Measurements from ENCODE around the gene TRAF6. TPM values are rescaled to one million over a fixed set of nuclear protein-coding genes. Genes with fewer than 3 reads are reported as not detected.

Gene TRAF6
- total and polyA plus RNA-seq, 10 of the 15 experiments (the other 5 are each of a cell fraction or from before 2014, with no cell fraction given) = 1.4 to 10.9 (median 7.0) TPM

DNA sequence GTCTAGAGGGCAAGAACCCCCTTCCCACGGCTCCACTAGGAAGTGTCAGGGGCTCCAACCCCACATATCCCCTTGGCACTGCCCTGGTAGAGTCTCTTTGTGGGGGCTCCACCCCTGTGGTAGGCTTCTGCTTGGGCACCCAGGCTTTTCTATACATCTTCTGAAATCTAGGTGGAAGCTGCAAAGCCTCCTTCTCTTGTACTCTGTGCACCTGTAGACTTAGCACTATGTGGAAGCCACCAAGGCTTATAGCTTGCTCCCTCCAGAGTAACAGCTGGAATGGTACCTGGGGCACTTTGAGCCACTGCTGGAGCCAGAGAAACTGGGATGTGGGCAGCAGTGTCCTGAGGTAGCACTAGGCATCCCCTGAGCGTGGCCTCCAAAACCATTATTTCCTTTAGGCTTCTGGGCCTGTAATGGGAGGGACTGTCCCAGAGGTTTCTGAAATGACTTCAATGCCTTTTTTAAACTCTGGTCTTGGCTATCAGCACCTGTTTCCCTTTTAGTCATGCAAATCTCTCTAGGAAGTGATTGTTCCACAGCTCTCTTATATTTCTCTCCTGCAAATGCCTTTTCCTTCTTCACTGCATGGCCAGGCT, 68.4 kb downstream of the TRAF6 start:
- no peaks in the 10 kb centered on the region; the same call in 1 of the 3 replicates for H3K9me3 ChIP-seq (replicated peaks; ENCODE audit: control insufficient read depth, insufficient read depth, low read length)
- FAIRE-seq (peak; percentile 65), ATAC-seq (peak; percentile 94), DNase-seq (ENCODE audit: low read depth, low spot score) (peak; percentile 17)
- BruUV-seq (replicated peaks) = no TSS peak
- H4K20me1 ChIP-seq (ENCODE audit: control insufficient read depth, insufficient read depth) = no peaks in the 10 kb centered on the region
- ChIA-PET CTCF (no interaction called here), POLR2A (no interaction called here), RAD21 (ENCODE audit: unreplicated experiment) (no interaction called here), SMC1A (ENCODE audit: uncharacterized antibody, unreplicated experiment) (interaction anchor here (0.7 to 2.5 kb wide), 3 partner anchors 8 to 128 kb away, joined by 3 to 5 read pairs (median 3); no protein-coding TSS in a partner anchor)
- intact Hi-C loops (cut with micrococcal nuclease; ENCODE audit: unreplicated experiment) (no loop called here), in situ Hi-C loops (cut with MboI) (no loop called here)
- H3K4me3 ChIP-seq = no peak overlapping the region
- H3K4me1 ChIP-seq (ENCODE audit: control insufficient read depth, insufficient read depth, low read length) = peaks cover 6% of the 10 kb centered on the region
- 50% methylated on average over 2 of the region's 2 CpGs for WGBS (ENCODE audit: insufficient coverage, insufficient replicate concordance, low lambda C conversion rate, missing lambda C conversion rate)
- H2AFZ ChIP-seq (ENCODE audit: control insufficient read depth, low read depth, low read length) = no peak overlapping the region
- no peak overlapping the region for H3K9ac ChIP-seq (ENCODE audit: control insufficient read depth, insufficient read depth, low read length)
- no peaks in the 10 kb centered on the region for H3K36me3 ChIP-seq (ENCODE audit: control insufficient read depth in 2 of 2, insufficient read depth in 2 of 2, low read length in 1 of 2)
- no peaks in the 10 kb centered on the region for H3K79me2 ChIP-seq (ENCODE audit: control insufficient read depth, insufficient read depth, low read length)
- H3K27me3 ChIP-seq (replicated peaks in 1 of 2; ENCODE audit: control insufficient read depth in 2 of 2, insufficient read depth in 2 of 2, low read length in 1 of 2) = no peaks in the 10 kb centered on the region
- H3K4me2 ChIP-seq (ENCODE audit: control insufficient read depth, insufficient read depth) = no peak overlapping the region
- no peak overlapping the region for H3K27ac ChIP-seq (ENCODE audit: control insufficient read depth, insufficient read depth)
- TF ChIP-seq POLR2A (IDR thresholded peaks at IDR 0.05; ENCODE audit: low read depth, low read length) = no peak
- no peak for TF ChIP-seq ZNF207 (IDR thresholded peaks at IDR 0.05; ENCODE audit: borderline replicate concordance)
- TF ChIP-seq EZH2 (IDR thresholded peaks at IDR 0.05; ENCODE audit: borderline replicate concordance, control insufficient read depth, low read depth, low read length) = no peak
- TF ChIP-seq, protein P1, sequence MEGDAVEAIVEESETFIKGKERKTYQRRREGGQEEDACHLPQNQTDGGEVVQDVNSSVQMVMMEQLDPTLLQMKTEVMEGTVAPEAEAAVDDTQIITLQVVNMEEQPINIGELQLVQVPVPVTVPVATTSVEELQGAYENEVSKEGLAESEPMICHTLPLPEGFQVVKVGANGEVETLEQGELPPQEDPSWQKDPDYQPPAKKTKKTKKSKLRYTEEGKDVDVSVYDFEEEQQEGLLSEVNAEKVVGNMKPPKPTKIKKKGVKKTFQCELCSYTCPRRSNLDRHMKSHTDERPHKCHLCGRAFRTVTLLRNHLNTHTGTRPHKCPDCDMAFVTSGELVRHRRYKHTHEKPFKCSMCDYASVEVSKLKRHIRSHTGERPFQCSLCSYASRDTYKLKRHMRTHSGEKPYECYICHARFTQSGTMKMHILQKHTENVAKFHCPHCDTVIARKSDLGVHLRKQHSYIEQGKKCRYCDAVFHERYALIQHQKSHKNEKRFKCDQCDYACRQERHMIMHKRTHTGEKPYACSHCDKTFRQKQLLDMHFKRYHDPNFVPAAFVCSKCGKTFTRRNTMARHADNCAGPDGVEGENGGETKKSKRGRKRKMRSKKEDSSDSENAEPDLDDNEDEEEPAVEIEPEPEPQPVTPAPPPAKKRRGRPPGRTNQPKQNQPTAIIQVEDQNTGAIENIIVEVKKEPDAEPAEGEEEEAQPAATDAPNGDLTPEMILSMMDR (IDR thresholded peaks at IDR 0.05 in 2 of 3, conservative IDR thresholded peaks at IDR 0.05 in 1 of 3; ENCODE audit: control insufficient read depth in 2 of 3, extremely low read depth in 1 of 3, insufficient read depth in 1 of 3, low read depth in 3 of 3, low read length in 3 of 3) = no peak
- TF ChIP-seq RUNX3 (IDR thresholded peaks at IDR 0.05; ENCODE audit: low read length) = peak; percentile 86
- peak; percentile 72 for TF ChIP-seq FOXM1 (IDR thresholded peaks at IDR 0.05; ENCODE audit: low read depth, low read length)
- TF ChIP-seq SIX5 (IDR thresholded peaks at IDR 0.05; ENCODE audit: low read depth, low read length, severe bottlenecking) = no peak
- no peak for TF ChIP-seq MYC (IDR thresholded peaks at IDR 0.05; ENCODE audit: insufficient read depth, insufficient read length, insufficient replicate concordance, low read length, severe bottlenecking)
- TF ChIP-seq CBFB (IDR thresholded peaks at IDR 0.05; ENCODE audit: low read depth) = no peak
- no peak for TF ChIP-seq SREBF2 (IDR thresholded peaks at IDR 0.05; ENCODE audit: low read length)
- peak; percentile 33 to 43; a peak in 1 of 4 replicates for TF ChIP-seq IKZF2 (IDR thresholded peaks at IDR 0.05)
- TF ChIP-seq TCF3 (IDR thresholded peaks at IDR 0.05; ENCODE audit: borderline replicate concordance, insufficient read depth, low read depth, low read length) = 0 out of 2 replicates have a peak, but pooled peaks have one; percentile 25
- TF ChIP-seq EED (IDR thresholded peaks at IDR 0.05; ENCODE audit: low read depth) = peak; percentile 73
- peak; percentile 63; the same call in 1 of the 2 replicates for TF ChIP-seq IRF4 (IDR thresholded peaks at IDR 0.05; ENCODE audit: low read depth, low read length)
- TF ChIP-seq LARP7 (IDR thresholded peaks at IDR 0.05) = no peak
- peak; percentile 81 for TF ChIP-seq NFIC (IDR thresholded peaks at IDR 0.05; ENCODE audit: low read depth, low read length)
- TF ChIP-seq SMC3 (IDR thresholded peaks at IDR 0.05; ENCODE audit: borderline replicate concordance, low read length) = no peak
- peak; percentile 37; the same call in 1 of the 2 replicates for TF ChIP-seq CREM (IDR thresholded peaks at IDR 0.05; ENCODE audit: low read depth)
- peak; percentile 63; the same call in 1 of the 2 replicates for TF ChIP-seq TBL1XR1 (IDR thresholded peaks at IDR 0.05; ENCODE audit: low read depth, low read length)
- TF ChIP-seq ZNF622 (IDR thresholded peaks at IDR 0.05) = no peak
- no peak for TF ChIP-seq SMAD5 (IDR thresholded peaks at IDR 0.05; ENCODE audit: low read depth)
- TF ChIP-seq, protein P2, sequence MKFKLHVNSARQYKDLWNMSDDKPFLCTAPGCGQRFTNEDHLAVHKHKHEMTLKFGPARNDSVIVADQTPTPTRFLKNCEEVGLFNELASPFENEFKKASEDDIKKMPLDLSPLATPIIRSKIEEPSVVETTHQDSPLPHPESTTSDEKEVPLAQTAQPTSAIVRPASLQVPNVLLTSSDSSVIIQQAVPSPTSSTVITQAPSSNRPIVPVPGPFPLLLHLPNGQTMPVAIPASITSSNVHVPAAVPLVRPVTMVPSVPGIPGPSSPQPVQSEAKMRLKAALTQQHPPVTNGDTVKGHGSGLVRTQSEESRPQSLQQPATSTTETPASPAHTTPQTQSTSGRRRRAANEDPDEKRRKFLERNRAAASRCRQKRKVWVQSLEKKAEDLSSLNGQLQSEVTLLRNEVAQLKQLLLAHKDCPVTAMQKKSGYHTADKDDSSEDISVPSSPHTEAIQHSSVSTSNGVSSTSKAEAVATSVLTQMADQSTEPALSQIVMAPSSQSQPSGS (IDR thresholded peaks at IDR 0.05; ENCODE audit: low read length) = peak; percentile 78
- TF ChIP-seq, protein P3, sequence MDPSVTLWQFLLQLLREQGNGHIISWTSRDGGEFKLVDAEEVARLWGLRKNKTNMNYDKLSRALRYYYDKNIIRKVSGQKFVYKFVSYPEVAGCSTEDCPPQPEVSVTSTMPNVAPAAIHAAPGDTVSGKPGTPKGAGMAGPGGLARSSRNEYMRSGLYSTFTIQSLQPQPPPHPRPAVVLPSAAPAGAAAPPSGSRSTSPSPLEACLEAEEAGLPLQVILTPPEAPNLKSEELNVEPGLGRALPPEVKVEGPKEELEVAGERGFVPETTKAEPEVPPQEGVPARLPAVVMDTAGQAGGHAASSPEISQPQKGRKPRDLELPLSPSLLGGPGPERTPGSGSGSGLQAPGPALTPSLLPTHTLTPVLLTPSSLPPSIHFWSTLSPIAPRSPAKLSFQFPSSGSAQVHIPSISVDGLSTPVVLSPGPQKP (IDR thresholded peaks at IDR 0.05; ENCODE audit: low read depth, low read length) = no peak
